ENCODE measurements around the gene PACRG.

- TF ChIP-seq POLR2A (IDR thresholded peaks at IDR 0.05; ENCODE audit: low read depth, low read length) (no peak), USF2 (IDR thresholded peaks at IDR 0.05; ENCODE audit: low read depth, low read length) (no peak), CTCF (conservative IDR thresholded peaks at IDR 0.05; ENCODE audit: low read depth, low read length) (no peak), BHLHE40 (IDR thresholded peaks at IDR 0.05; ENCODE audit: low read depth, low read length) (no peak), ELK1 (IDR thresholded peaks at IDR 0.05; ENCODE audit: borderline replicate concordance, low read depth, low read length) (no peak)
Measured at GRCh38 chr6:163008626-163009025, 280.9 kb downstream of the PACRG start.
